ENCODE results near the gene PRLR.

PRLR gene

GRCh38 chr5:35135239-35135700 is 95.0 kb downstream of the PRLR start:
- H3K4me3 ChIP-seq (ENCODE audit: low read depth, low read length), result no peak overlapping the region
- DNase-seq (ENCODE audit: low read depth), result no peak
- no peak for TF ChIP-seq CTCF (IDR thresholded peaks at IDR 0.05; ENCODE audit: control insufficient read depth, extremely low read depth, insufficient read depth)

GRCh38 chr5:35134278-35135030 is 95.8 kb downstream of the PRLR start:
- no peak for TF ChIP-seq CTCF (IDR thresholded peaks at IDR 0.05; ENCODE audit: control insufficient read depth, extremely low read depth, insufficient read depth)
- DNase-seq (ENCODE audit: low read depth), result no peak
- no peak overlapping the region for H3K4me3 ChIP-seq (ENCODE audit: low read depth, low read length)

GRCh38 chr5:35133186-35133585 is 97.1 kb downstream of the PRLR start:
- no peak for TF ChIP-seq CTCF (IDR thresholded peaks at IDR 0.05; ENCODE audit: control insufficient read depth, extremely low read depth, insufficient read depth)
- DNase-seq (ENCODE audit: low read depth), result no peak
- H3K4me3 ChIP-seq (ENCODE audit: low read depth, low read length), result no peak overlapping the region

- TF ChIP-seq CTCF (IDR thresholded peaks at IDR 0.05; ENCODE audit: control insufficient read depth, extremely low read depth, insufficient read depth), result no peak
- no peak overlapping the region for H3K4me3 ChIP-seq (ENCODE audit: low read depth, low read length)
- no peak for DNase-seq (ENCODE audit: low read depth)
Observed at GRCh38 chr5:35131723-35132122, 98.6 kb downstream of the PRLR start.

GRCh38 chr5:35129921-35130485 is 100.3 kb downstream of the PRLR start:
- no peak overlapping the region for H3K4me3 ChIP-seq (ENCODE audit: low read depth, low read length)
- TF ChIP-seq CTCF (IDR thresholded peaks at IDR 0.05; ENCODE audit: control insufficient read depth, extremely low read depth, insufficient read depth), result no peak
- peak; percentile 63 for DNase-seq (ENCODE audit: low read depth)

GRCh38 chr5:35129276-35129675 is 101.0 kb downstream of the PRLR start:
- no peak overlapping the region for H3K4me3 ChIP-seq (ENCODE audit: low read depth, low read length)
- no peak for DNase-seq (ENCODE audit: low read depth)
- TF ChIP-seq CTCF (IDR thresholded peaks at IDR 0.05; ENCODE audit: control insufficient read depth, extremely low read depth, insufficient read depth), result no peak
